Measurements from ENCODE around the gene HS2ST1. TPM values are rescaled to one million over a fixed set of nuclear protein-coding genes. Genes with fewer than 3 reads are reported as not detected.
"Not testable (repeated sequence)": the region's sequence is repeated elsewhere in the genome, so short reads cannot be mapped to it uniquely, and the experiment has no call there.

The HS2ST1 gene
- total RNA-seq, 2 donors from 2014 or later: 6.3 to 12.2 TPM

DNA sequence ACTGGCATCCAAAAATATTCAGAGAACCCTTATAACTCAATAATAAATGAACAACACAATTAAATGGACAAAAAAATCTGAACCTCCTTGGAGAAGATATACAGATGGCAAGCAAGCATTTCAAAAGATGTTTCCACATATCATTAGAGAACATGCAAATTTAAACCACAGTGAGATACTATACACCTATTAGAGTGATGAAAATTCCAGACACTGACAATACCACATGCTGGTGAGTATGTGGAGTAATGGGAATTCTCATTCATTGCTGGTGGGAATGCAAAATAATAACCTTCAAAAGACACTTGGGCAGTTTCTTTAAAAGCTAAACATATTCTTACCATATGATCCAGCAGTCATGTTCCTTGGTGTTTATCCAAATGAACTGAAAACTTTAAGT, 46.1 kb downstream of the HS2ST1 start:
- no peaks in the 10 kb centered on the region for H3K36me3 ChIP-seq (replicated peaks in 1 of 2; ENCODE audit: insufficient read depth in 1 of 2, low read depth in 2 of 2)
- no peaks in the 10 kb centered on the region for H3K9me3 ChIP-seq
- H3K4me1 ChIP-seq: no peaks in the 10 kb centered on the region
- intact Hi-C loops (cut with DNase I): no loop called here
- no peak overlapping the region for H3K27ac ChIP-seq
- TF ChIP-seq POLR2A (IDR thresholded peaks at IDR 0.05) (no peak), CTCF (IDR thresholded peaks at IDR 0.05) (no peak)
- no peaks in the 10 kb centered on the region for H3K27me3 ChIP-seq
- ATAC-seq (no peak), DNase-seq (no peak)
- no peak overlapping the region for H3K4me3 ChIP-seq

DNA sequence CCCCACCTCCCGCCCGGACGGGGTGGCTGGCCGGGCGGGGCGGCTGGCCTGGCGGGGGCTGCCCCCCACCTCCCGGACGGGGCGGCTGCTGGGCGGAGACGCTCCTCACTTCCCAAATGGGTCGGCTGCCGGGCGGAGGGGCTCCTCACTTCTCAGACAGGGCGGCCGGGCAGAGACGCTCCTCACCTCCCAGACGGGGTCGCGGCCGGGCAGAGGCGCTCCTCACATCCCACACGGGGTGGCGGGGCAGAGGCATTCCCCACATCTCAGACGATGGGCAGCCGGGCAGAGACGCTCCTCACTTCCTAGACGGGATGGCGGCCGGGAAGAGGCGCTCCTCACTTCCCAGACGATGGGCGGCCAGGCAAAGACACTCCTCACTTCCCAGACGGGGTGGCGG, 49.4 kb downstream of the HS2ST1 start:
- H3K27ac ChIP-seq; H3K27me3 ChIP-seq; DNase-seq; H3K4me3 ChIP-seq; intact Hi-C loops (cut with DNase I); ATAC-seq; H3K4me1 ChIP-seq; H3K9me3 ChIP-seq; H3K36me3 ChIP-seq (replicated peaks in 1 of 2; ENCODE audit: insufficient read depth in 1 of 2, low read depth in 2 of 2): not testable (repeated sequence)
- 87 to 96% methylated on average over 12 to 36 of the region's 36 CpGs for WGBS, 2 donors

DNA sequence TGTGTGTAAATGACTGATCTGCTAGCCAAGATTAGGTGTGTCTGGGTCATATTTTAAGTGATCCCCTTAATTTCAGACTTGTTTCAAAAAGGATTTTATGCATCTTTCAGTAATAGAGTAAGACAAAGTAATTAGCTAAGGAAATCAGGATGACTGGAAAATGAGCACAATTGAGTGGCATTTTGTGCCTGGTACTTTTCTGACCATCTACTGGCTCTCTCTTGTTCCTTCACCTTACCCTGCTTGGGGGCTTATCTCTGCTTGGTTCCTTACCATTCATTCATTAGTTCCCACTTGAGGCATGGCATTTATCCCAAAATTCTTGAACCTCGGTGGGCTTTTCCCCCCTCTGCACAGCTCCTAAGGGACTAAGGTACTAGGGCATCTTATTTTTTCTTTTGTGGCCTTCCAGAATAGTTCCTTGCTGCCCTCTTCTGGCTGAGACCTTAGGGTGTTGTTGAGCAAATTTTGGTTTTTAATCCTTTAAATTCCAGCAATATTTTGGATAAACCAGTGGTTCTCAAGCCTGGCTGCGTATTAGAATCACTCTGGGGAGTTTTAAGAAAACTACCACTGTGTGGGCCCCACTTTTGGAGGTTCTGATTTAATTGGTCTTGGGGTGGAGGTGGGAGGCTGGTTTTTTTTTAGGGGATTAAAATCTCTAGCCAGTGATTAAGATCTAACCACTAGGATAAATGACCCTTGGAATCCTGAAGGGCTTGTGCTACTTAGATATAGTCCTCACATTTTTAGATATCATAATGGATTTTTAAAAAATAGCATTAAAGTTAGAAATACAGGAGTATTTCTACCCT, 50.8 kb downstream of the HS2ST1 start:
- 33 to 38% methylated on average over 2 of the region's 2 CpGs for WGBS, 2 donors
- ATAC-seq (no peak), DNase-seq (peak in 3 of 4 donors; percentile 16 to 31 (median 29))

DNA sequence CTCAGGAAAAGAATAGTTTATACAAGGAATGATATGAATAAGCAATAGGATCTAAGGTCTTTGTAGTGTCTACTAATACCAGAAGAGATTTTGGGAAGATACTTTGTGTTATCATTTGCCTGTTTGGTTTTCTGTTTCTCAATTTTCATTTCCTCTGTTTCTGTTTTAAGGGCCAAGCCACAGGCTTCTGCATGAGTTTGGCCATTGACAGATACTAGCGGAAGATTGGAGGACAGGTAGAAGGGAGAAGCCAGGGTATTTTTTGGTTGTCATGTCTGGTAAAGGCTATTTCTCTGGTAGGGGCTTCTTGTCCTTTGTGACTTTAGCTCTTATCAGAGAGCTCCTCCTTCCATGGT, 51.4 kb downstream of the HS2ST1 start:
- no peak for DNase-seq
- WGBS, 2 donors: 75 to 94% methylated on average over 1 of the region's 1 CpG
- no peaks in the 10 kb centered on the region for H3K36me3 ChIP-seq (replicated peaks in 1 of 2; ENCODE audit: insufficient read depth in 1 of 2, low read depth in 2 of 2)
- no peak for ATAC-seq
- H3K4me3 ChIP-seq: no peak overlapping the region
- TF ChIP-seq POLR2A (IDR thresholded peaks at IDR 0.05) (no peak), CTCF (IDR thresholded peaks at IDR 0.05) (no peak)
- no peaks in the 10 kb centered on the region for H3K4me1 ChIP-seq
- intact Hi-C loops (cut with DNase I): no loop called here
- no peaks in the 10 kb centered on the region for H3K9me3 ChIP-seq
- no peak overlapping the region for H3K27ac ChIP-seq
- H3K27me3 ChIP-seq: no peaks in the 10 kb centered on the region

More for the DNA sequence above, 50.8 kb downstream of the HS2ST1 start:
- intact Hi-C loops (cut with DNase I): no loop called here
- TF ChIP-seq POLR2A (IDR thresholded peaks at IDR 0.05): no peak
- peak in 6 of 7 experiments; percentile 39 to 57 (median 46) for TF ChIP-seq CTCF (IDR thresholded peaks at IDR 0.05)
- Histone ChIP-seq H3K27ac (no peak overlapping the region), H3K27me3 (no peaks in the 10 kb centered on the region), H3K4me1 (no peaks in the 10 kb centered on the region), H3K4me3 (no peak overlapping the region), H3K9me3 (no peaks in the 10 kb centered on the region), H3K36me3 (replicated peaks in 1 of 2; ENCODE audit: insufficient read depth in 1 of 2, low read depth in 2 of 2) (no peaks in the 10 kb centered on the region)

DNA sequence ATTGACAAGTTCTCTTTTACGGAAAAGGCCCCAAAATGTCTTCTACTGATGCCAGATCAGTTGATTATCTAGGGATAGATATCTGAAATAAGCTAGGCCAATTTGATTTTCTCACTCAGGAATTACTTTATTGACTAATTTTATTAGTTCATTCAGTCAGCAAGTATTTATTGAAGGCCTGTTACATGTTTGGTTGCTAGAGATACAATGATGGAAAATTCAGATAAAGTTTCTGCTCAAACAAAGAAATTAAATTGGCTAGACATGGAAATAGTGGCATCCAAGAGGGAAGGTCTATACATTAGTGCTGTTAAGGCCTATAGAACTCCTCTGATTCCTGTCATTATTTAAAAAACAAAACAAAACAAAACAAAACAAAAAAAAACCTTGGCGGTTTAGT, 56.5 kb downstream of the HS2ST1 start:
- ATAC-seq: no peak
- Histone ChIP-seq H3K4me3 (no peak overlapping the region), H3K9me3 (no peaks in the 10 kb centered on the region), H3K27me3 (no peaks in the 10 kb centered on the region), H3K4me1 (peaks cover 3% of the 10 kb centered on the region), H3K36me3 (replicated peaks in 1 of 2; ENCODE audit: insufficient read depth in 1 of 2, low read depth in 2 of 2) (no peaks in the 10 kb centered on the region), H3K27ac (no peak overlapping the region)
- WGBS, 2 donors: 49 to 98% methylated on average over 2 of the region's 2 CpGs
- DNase-seq: no peak
- no peak for TF ChIP-seq POLR2A (IDR thresholded peaks at IDR 0.05)
- TF ChIP-seq CTCF (IDR thresholded peaks at IDR 0.05): no peak
- intact Hi-C loops (cut with DNase I): no loop called here

Data from body of pancreas (tissue), 4 donors.